ENCODE measurements around the gene CES3.
A peak's percentile ranks its signal among the peaks of the same experiment; 100 is the strongest.

Gene CES3

DNA sequence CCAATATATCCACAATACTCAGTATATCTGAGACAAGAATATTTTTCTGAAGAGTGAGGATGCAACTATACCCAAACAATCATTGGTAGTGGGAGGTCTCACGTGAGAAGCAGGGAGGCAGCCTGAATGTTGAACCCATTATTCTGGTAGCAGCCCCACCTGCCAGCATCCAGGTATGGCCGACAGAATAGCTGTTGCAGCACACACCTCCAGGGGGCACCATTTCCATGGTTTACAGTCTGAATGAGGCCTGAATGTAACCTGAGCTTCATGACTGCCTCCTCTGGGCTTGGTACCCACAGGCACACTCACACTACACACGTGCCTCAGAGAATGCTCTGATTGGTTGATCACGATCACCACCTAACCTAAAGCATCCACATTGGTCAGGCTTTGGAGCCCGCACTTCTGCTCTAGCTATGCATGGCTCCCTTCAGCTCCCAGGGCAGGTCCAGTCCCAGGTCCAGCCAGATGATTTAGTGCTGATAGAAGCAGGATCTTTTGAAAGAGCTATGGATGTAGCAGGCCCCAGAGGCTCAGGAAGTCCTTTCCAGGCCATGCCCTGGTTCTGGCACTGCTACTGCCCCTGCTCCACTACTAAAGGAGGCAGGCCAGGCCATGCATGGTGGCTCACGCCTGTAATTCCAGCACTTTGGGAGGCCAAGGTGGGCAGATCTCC lies 56.9 kb downstream of the CES3 start:
- TF ChIP-seq, protein P1, sequence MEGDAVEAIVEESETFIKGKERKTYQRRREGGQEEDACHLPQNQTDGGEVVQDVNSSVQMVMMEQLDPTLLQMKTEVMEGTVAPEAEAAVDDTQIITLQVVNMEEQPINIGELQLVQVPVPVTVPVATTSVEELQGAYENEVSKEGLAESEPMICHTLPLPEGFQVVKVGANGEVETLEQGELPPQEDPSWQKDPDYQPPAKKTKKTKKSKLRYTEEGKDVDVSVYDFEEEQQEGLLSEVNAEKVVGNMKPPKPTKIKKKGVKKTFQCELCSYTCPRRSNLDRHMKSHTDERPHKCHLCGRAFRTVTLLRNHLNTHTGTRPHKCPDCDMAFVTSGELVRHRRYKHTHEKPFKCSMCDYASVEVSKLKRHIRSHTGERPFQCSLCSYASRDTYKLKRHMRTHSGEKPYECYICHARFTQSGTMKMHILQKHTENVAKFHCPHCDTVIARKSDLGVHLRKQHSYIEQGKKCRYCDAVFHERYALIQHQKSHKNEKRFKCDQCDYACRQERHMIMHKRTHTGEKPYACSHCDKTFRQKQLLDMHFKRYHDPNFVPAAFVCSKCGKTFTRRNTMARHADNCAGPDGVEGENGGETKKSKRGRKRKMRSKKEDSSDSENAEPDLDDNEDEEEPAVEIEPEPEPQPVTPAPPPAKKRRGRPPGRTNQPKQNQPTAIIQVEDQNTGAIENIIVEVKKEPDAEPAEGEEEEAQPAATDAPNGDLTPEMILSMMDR (IDR thresholded peaks at IDR 0.05; ENCODE audit: low read depth, low read length), result peak; percentile 77
- H3K4me3 ChIP-seq (ENCODE audit: low read depth, low read length), result no peak overlapping the region
- DNase-seq (ENCODE audit: low read depth, low spot score), result peak; percentile 91
- in situ Hi-C loops (cut with HindIII; ENCODE audit: low sequenced_read_pairs), result no loop called here

DNA sequence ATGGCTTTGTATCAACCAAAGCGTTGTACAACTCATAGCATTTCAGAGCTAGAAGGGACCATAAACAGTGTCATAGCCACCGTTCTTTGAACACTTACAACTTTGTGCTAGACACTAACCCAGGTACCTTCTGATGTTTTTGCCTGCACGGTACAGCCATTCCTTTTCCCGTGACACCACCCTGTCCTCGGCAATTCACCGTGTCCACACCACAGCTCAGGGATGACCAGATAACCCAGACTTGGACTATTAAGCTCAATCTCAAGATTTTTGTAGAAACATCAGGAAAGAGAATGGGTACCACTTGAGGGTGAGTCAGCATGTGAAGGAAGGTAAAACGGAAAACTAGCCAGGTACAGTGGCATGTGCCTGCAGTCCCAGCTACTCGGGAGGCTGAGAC lies 58.1 kb downstream of the CES3 start:
- in situ Hi-C loops (cut with HindIII; ENCODE audit: low sequenced_read_pairs), result no loop called here
- no peak for DNase-seq (ENCODE audit: low read depth, low spot score)
- TF ChIP-seq, protein P1 (IDR thresholded peaks at IDR 0.05; ENCODE audit: low read depth, low read length), result no peak
- no peak overlapping the region for H3K4me3 ChIP-seq (ENCODE audit: low read depth, low read length)

DNA sequence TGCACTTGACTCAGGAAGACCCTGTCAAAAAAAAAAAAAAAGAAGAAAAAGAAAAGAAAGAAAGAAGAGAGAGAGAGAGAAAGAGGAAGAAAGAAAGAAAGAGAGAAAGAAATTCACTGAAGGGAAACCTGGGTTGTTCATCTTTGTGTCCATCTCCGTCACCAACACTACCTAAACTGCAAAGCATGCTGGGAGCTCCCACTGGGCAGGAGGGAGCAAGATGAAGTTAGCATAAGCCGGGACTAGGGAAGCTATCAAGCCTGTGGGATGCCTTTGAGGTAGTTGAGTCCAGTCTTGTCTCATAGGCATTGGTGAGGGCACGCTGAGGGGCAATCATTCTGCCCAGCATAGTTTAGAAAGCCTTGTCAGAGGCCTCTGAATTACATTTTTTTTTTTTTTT lies 60.3 kb downstream of the CES3 start:
- TF ChIP-seq, protein P1 (IDR thresholded peaks at IDR 0.05; ENCODE audit: low read depth, low read length), result no peak
- no peak for DNase-seq (ENCODE audit: low read depth, low spot score)
- in situ Hi-C loops (cut with HindIII; ENCODE audit: low sequenced_read_pairs), result no loop called here
- no peak overlapping the region for H3K4me3 ChIP-seq (ENCODE audit: low read depth, low read length)

DNA sequence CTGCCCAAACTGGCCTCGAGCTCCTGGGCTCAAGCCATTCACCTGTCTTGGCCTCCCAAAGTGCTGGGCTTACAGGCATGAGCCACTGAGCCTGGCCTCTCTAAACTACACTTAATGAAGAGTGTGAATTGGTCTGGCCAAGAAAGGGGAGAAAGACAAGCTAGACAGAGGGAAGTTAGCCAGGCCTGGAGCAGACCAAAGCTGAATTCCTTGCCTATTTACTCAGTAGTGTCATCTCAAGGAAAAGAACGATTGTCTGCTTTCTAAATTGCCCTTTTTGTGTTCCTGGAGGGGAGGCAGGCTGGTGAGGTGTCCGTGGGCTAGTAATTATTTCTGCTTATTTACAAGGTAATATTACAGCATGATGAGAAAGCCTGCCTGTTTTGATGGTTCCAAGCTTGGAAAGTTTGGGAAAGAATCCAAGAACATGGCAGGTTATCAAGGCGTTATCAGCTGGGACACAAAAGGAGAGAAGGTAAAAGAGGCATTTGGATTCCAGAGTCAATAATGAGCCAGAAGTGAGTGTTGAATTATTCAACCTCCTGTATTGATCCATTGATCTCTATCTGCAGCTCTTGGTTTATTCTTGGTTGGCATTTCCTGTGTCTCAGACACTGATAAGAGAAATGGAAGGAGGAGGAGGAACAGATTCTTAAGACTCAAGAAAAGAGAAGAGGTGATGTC lies 61.6 kb downstream of the CES3 start:
- in situ Hi-C loops (cut with HindIII; ENCODE audit: low sequenced_read_pairs), result no loop called here
- H3K4me3 ChIP-seq (ENCODE audit: low read depth, low read length), result no peak overlapping the region
- DNase-seq (ENCODE audit: low read depth, low spot score), result peak; percentile 14
- TF ChIP-seq, protein P1 (IDR thresholded peaks at IDR 0.05; ENCODE audit: low read depth, low read length), result no peak

DNA sequence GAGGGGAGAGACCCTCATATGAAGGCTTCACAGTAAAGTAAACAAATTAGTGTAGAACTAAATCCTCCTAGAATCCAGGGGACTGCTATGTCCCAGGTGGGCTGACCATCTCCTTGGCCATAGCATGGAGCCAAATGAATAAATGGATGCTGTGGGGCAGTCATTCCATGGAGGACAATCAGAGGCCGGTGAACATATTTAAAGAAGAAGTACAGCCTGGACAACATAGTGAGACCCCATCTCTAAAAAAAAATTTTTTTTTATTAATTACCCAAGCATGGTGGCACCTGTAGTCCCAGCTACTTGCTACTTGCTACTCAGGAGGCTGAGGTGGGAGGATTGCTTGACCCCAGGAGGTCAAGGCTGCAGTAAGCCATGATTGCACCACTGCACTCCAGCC lies 62.6 kb downstream of the CES3 start:
- TF ChIP-seq, protein P1 (IDR thresholded peaks at IDR 0.05; ENCODE audit: low read depth, low read length), result no peak
- in situ Hi-C loops (cut with HindIII; ENCODE audit: low sequenced_read_pairs), result no loop called here

More for the DNA sequence above, 62.6 kb downstream of the CES3 start:
- DNase-seq (ENCODE audit: low read depth, low spot score), result no peak
- no peak overlapping the region for H3K4me3 ChIP-seq (ENCODE audit: low read depth, low read length)

All from astrocyte of the spinal cord (primary cell).